Gastroesophageal sphincter (tissue), 3 donors: ENCODE data around the gene ANO4.

ENCODE experiments used
- CTCF ChIP-seq, 4 experiments: fragments of 200-600 bp in 2 of 4; fragments of 450-650 bp in 2 of 4; sonication (generic) in 1 of 4; IDR thresholded peaks; one replicate each; pipeline ENCODE4 v1.5.1; 2017 to 2019; ENCODE audit warnings: antibody characterized with exemption in 4 of 4, mild to moderate bottlenecking in 2 of 4, moderate library complexity in 2 of 4
- POLR2A ChIP-seq, 2 donors: fragments of 450-650 bp; IDR thresholded peaks; one replicate each; pipeline ENCODE4 v1.6.1; 2017; ENCODE audit warnings: antibody characterized with exemption in 2 of 2, mild to moderate bottlenecking in 2 of 2, moderate library complexity in 1 of 2

- TF ChIP-seq CTCF (IDR thresholded peaks at IDR 0.05) (no peak), POLR2A (IDR thresholded peaks at IDR 0.05) (no peak)
Observed at GRCh38 chr12:100936661-100937060, 142.1 kb downstream of the ANO4 start.
